ENCODE results near the gene MCM9. TPM values are rescaled to one million over a fixed set of nuclear protein-coding genes. Genes with fewer than 3 reads are reported as not detected.

MCM9 gene
- total and polyA plus RNA-seq, 2 of the 13 experiments (the other 11 are each of a cell fraction or from before 2014, with no cell fraction given) = 3.8 to 17.2 TPM

DNA sequence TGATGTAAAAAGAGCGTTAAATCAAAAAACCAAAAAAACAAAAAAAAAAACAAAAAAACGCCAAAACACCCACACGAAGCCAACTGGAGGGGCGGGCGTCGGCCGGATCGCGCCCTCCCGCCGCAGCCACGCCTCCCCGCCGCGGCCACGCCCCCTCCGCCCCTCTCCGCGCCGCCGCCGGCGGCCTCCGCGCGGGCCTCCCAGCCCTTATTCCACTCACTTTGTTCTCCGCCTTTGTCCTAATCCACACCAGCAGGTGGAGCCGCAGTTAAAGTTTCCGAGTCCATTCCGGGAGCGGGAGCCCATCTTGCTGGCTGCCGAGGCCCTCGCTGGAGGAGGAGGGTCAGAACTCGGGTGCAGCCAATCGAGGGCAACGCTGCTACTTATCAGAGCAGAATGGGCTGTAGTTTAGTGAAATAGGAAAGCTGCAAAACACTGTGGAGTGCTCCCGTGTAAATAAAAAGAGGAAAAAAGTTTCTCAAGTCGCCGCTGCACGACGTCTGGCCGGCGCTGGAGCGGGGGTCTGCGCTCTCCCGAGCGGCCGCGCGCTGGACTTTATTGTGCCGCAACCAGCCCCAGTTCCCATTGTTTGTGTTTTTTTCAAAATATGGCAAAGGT, 41.0 kb downstream of the MCM9 start, which contains the start of gene ASF1A (continued):
- TF ChIP-seq, protein P1, sequence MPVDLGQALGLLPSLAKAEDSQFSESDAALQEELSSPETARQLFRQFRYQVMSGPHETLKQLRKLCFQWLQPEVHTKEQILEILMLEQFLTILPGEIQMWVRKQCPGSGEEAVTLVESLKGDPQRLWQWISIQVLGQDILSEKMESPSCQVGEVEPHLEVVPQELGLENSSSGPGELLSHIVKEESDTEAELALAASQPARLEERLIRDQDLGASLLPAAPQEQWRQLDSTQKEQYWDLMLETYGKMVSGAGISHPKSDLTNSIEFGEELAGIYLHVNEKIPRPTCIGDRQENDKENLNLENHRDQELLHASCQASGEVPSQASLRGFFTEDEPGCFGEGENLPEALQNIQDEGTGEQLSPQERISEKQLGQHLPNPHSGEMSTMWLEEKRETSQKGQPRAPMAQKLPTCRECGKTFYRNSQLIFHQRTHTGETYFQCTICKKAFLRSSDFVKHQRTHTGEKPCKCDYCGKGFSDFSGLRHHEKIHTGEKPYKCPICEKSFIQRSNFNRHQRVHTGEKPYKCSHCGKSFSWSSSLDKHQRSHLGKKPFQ (CRISPR knock-in tag; IDR thresholded peaks at IDR 0.05; ENCODE audit: insufficient replicate concordance) = peak; percentile 24
- peak; percentile 58; the same call in 1 of the 2 replicates for TF ChIP-seq HNF1B (CRISPR knock-in tag; IDR thresholded peaks at IDR 0.05)
- TF ChIP-seq, protein P2, sequence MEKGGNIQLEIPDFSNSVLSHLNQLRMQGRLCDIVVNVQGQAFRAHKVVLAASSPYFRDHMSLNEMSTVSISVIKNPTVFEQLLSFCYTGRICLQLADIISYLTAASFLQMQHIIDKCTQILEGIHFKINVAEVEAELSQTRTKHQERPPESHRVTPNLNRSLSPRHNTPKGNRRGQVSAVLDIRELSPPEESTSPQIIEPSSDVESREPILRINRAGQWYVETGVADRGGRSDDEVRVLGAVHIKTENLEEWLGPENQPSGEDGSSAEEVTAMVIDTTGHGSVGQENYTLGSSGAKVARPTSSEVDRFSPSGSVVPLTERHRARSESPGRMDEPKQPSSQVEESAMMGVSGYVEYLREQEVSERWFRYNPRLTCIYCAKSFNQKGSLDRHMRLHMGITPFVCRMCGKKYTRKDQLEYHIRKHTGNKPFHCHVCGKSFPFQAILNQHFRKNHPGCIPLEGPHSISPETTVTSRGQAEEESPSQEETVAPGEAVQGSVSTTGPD (CRISPR knock-in tag; IDR thresholded peaks at IDR 0.05) = 0 out of 2 replicates have a peak, but pooled peaks have one; percentile 24
- TF ChIP-seq BCLAF1 (IDR thresholded peaks at IDR 0.05) = no peak
- peak; percentile 58 for TF ChIP-seq PITX1 (CRISPR knock-in tag; IDR thresholded peaks at IDR 0.05)
- TF ChIP-seq ZNF350 (CRISPR knock-in tag; IDR thresholded peaks at IDR 0.05; ENCODE audit: borderline replicate concordance, low read depth) = peak; percentile 55; the same call in 1 of the 2 replicates
- peak; percentile 62; the same call in 1 of the 2 replicates for TF ChIP-seq HOXA9 (CRISPR knock-in tag; IDR thresholded peaks at IDR 0.05; ENCODE audit: borderline replicate concordance)
- 0 out of 2 replicates have a peak, but pooled peaks have one; percentile 3 for TF ChIP-seq SKIL (CRISPR knock-in tag; IDR thresholded peaks at IDR 0.05; ENCODE audit: borderline replicate concordance)
- TF ChIP-seq ZNF766 (CRISPR knock-in tag; IDR thresholded peaks at IDR 0.05; ENCODE audit: borderline replicate concordance) = no peak
- TF ChIP-seq ZMYM4 (CRISPR knock-in tag; IDR thresholded peaks at IDR 0.05) = peak; percentile 99
- no peak for TF ChIP-seq ZNF282 (IDR thresholded peaks at IDR 0.05; ENCODE audit: partially characterized antibody)
- peak; percentile 85; the same call in 1 of the 2 replicates for TF ChIP-seq MAZ (IDR thresholded peaks at IDR 0.05; ENCODE audit: borderline replicate concordance, low read depth, low read length)
- TF ChIP-seq MAZ (CRISPR knock-in tag; IDR thresholded peaks at IDR 0.05; ENCODE audit: low read depth) = 0 out of 2 replicates have a peak, but pooled peaks have one; percentile 52
- TF ChIP-seq SCMH1 (CRISPR knock-in tag; IDR thresholded peaks at IDR 0.05; ENCODE audit: borderline replicate concordance) = no peak
- TF ChIP-seq, protein P3, sequence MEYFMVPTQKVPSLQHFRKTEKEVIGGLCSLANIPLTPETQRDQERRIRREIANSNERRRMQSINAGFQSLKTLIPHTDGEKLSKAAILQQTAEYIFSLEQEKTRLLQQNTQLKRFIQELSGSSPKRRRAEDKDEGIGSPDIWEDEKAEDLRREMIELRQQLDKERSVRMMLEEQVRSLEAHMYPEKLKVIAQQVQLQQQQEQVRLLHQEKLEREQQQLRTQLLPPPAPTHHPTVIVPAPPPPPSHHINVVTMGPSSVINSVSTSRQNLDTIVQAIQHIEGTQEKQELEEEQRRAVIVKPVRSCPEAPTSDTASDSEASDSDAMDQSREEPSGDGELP (IDR thresholded peaks at IDR 0.05; ENCODE audit: borderline replicate concordance, low read depth) = no peak
- TF ChIP-seq PTBP1 (IDR thresholded peaks at IDR 0.05; ENCODE audit: low read depth, low read length, poor library complexity, severe bottlenecking) = peak; percentile 82
